MM.1S (cell line): ENCODE data around the gene ARHGEF19.

Experiments used
- DNase-seq: peaks from one replicate; pipeline ENCODE4 v3.0.0-alpha.2; 2015
- H2AFZ ChIP-seq: fragments of 300-600 bp; sonication (generic); 2 replicates; pipeline ENCODE4 v1.6.0; 2016; ENCODE audit warnings: antibody characterized with exemption, low read length
- H3F3A ChIP-seq: fragments of 300-600 bp; sonication (generic); 2 replicates; pipeline ENCODE4 v1.6.1; 2016; ENCODE audit warnings: mild to moderate bottlenecking, antibody characterized with exemption, low read length, moderate library complexity, mixed read lengths; ENCODE audit not compliant: insufficient read depth
- H3K27ac ChIP-seq: fragments of 300-600 bp; sonication (generic); 2 replicates; pipeline ENCODE4 v1.5.1; 2016; ENCODE audit warnings: mild to moderate bottlenecking, low read length
- H3K27me3 ChIP-seq: fragments of 300-600 bp; sonication (generic); replicated peaks from 2 replicates; pipeline ENCODE4 v1.6.0; 2016; ENCODE audit warnings: low read length; ENCODE audit not compliant: insufficient read depth
- H3K36me3 ChIP-seq: fragments of 300-600 bp; sonication (generic); replicated peaks from 2 replicates; pipeline ENCODE4 v1.6.1; 2016; ENCODE audit warnings: mild to moderate bottlenecking, low read length, mixed read lengths; ENCODE audit not compliant: insufficient read depth
- H3K4me1 ChIP-seq: fragments of 300-600 bp; sonication (generic); 2 replicates; pipeline ENCODE4 v1.6.1; 2016; ENCODE audit warnings: low read length, mixed read lengths
- H3K4me2 ChIP-seq: fragments of 300-600 bp; sonication (generic); 2 replicates; pipeline ENCODE4 v1.6.0; 2016; ENCODE audit warnings: low read depth, low read length
- H3K4me3 ChIP-seq: fragments of 300-600 bp; sonication (generic); 2 replicates; pipeline ENCODE4 v1.5.1; 2016; ENCODE audit warnings: low read length, mixed read lengths
- H3K79me2 ChIP-seq: fragments of 300-600 bp; sonication (generic); 2 replicates; pipeline ENCODE4 v1.6.1; 2016; ENCODE audit warnings: mixed run types, low read length, mixed read lengths
- H3K9ac ChIP-seq: fragments of 300-600 bp; sonication (generic); 2 replicates; pipeline ENCODE4 v1.6.1; 2016; ENCODE audit warnings: low read length, mixed read lengths
- H3K9me2 ChIP-seq: fragments of 300-600 bp; sonication (generic); replicated peaks from 2 replicates; pipeline ENCODE4 v1.6.1; 2016; ENCODE audit warnings: mild to moderate bottlenecking, low read length, mixed read lengths; ENCODE audit not compliant: insufficient read depth
- H3K9me3 ChIP-seq: fragments of 300-600 bp; sonication (generic); replicated peaks from 2 replicates; pipeline ENCODE4 v1.6.1; 2016; ENCODE audit warnings: mild to moderate bottlenecking, low read length, mixed read lengths; ENCODE audit not compliant: insufficient read depth
- H4K20me1 ChIP-seq: fragments of 300-600 bp; sonication (generic); 2 replicates; pipeline ENCODE4 v1.6.1; 2016; ENCODE audit warnings: mild to moderate bottlenecking, low read length, moderate library complexity, mixed read lengths; ENCODE audit not compliant: insufficient read depth
- CTCF ChIP-seq: fragments of 300-600 bp; sonication (generic); IDR thresholded peaks from 2 replicates; pipeline ENCODE4 v1.5.1; 2016; ENCODE audit warnings: antibody characterized with exemption, low read length, mixed read lengths
- EZH2 ChIP-seq: fragments of 300-600 bp; sonication (generic); optimal IDR thresholded peaks from 2 replicates; pipeline ENCODE3; 2017; ENCODE audit warnings: low read depth, mild to moderate bottlenecking, antibody characterized with exemption, low read length, mixed read lengths
- EZH2phosphoT487 ChIP-seq: fragments of 300-600 bp; sonication (generic); IDR thresholded peaks from 2 replicates; pipeline ENCODE4 v1.6.1; 2018; ENCODE audit warnings: antibody characterized with exemption, low read length

Gene ARHGEF19

GRCh38 chr1:16191916-16192546, 20.4 kb downstream of the ARHGEF19 start:
- DNase-seq = no peak
- H3K79me2 ChIP-seq = no peaks in the 10 kb centered on the region
- H3K4me2 ChIP-seq = no peak overlapping the region
- H3F3A ChIP-seq = no peaks in the 10 kb centered on the region
- no peak overlapping the region for H3K9ac ChIP-seq
- H3K4me1 ChIP-seq = no peaks in the 10 kb centered on the region
- no peaks in the 10 kb centered on the region for H3K36me3 ChIP-seq
- no peaks in the 10 kb centered on the region for H3K9me2 ChIP-seq
- peaks cover 24% of the 10 kb centered on the region for H3K27me3 ChIP-seq
- H3K4me3 ChIP-seq = no peak overlapping the region
- H3K9me3 ChIP-seq = no peaks in the 10 kb centered on the region
- TF ChIP-seq CTCF (no peak), EZH2phosphoT487 (no peak), EZH2 (no peak)
- H3K27ac ChIP-seq = no peak overlapping the region
- H2AFZ ChIP-seq = no peak overlapping the region
- H4K20me1 ChIP-seq = no peaks in the 10 kb centered on the region

DNA sequence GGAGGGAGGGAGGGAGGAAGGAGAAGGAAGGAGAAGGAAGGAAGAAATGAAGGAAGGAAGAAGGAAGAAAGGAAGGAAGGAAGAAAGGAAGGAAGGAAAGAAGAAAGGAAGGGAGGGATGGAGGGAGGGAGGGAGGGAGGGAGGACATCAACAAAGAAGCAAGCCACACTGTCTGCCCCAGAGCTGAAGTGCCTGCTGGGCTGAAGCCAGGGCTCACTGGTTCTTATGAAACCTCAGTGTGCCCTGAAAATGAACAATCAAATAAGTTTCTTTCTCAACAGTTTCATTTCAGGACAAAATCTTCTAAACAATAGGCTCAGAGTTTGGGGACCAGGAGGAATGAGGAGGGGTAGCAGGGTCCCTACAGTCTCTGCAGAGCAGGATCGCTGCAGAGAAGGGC, 21.1 kb downstream of the ARHGEF19 start:
- Histone ChIP-seq H3K36me3 (no peaks in the 10 kb centered on the region), H3K4me3 (no peak overlapping the region), H3F3A (no peaks in the 10 kb centered on the region), H3K27me3 (peaks cover 24% of the 10 kb centered on the region), H3K4me2 (no peak overlapping the region), H3K4me1 (no peaks in the 10 kb centered on the region), H3K79me2 (no peaks in the 10 kb centered on the region), H3K9me2 (no peaks in the 10 kb centered on the region), H4K20me1 (no peaks in the 10 kb centered on the region), H3K27ac (no peak overlapping the region), H3K9ac (no peak overlapping the region), H2AFZ (no peak overlapping the region), H3K9me3 (no peaks in the 10 kb centered on the region)
- no peak for DNase-seq
- TF ChIP-seq EZH2phosphoT487 (no peak), EZH2 (no peak), CTCF (no peak)

- Histone ChIP-seq H3K27ac (no peak overlapping the region), H3K9me3 (no peaks in the 10 kb centered on the region), H3K4me1 (no peaks in the 10 kb centered on the region), H3K4me3 (no peak overlapping the region), H2AFZ (no peak overlapping the region), H3K9me2 (no peaks in the 10 kb centered on the region), H4K20me1 (no peaks in the 10 kb centered on the region), H3K9ac (no peak overlapping the region), H3F3A (no peaks in the 10 kb centered on the region), H3K36me3 (no peaks in the 10 kb centered on the region), H3K4me2 (no peak overlapping the region), H3K79me2 (no peaks in the 10 kb centered on the region), H3K27me3 (peaks cover 20% of the 10 kb centered on the region)
- TF ChIP-seq CTCF = no peak
- no peak for TF ChIP-seq EZH2
- no peak for TF ChIP-seq EZH2phosphoT487
- no peak for DNase-seq
These were observed 22.4 kb downstream of the ARHGEF19 start for GRCh38 chr1:16189921-16190621.
